Measurements from ENCODE around the gene SPEG.

GRCh38 chr2:219538504-219538951 lies 103.9 kb downstream of the SPEG start:
- TF ChIP-seq CTCF (IDR thresholded peaks at IDR 0.05) (no peak), HES2 (IDR thresholded peaks at IDR 0.05) (no peak), POLR2A (IDR thresholded peaks at IDR 0.05; ENCODE audit: low read length) (no peak; the same call in 1 of the 2 replicates), RFX5 (IDR thresholded peaks at IDR 0.05) (no peak), BHLHE40 (IDR thresholded peaks at IDR 0.05; ENCODE audit: low read depth, low read length) (no peak), RAD21 (conservative IDR thresholded peaks at IDR 0.05 in 1 of 2, IDR thresholded peaks at IDR 0.05 in 1 of 2) (no peak), CBX2 (IDR thresholded peaks at IDR 0.05; ENCODE audit: borderline replicate concordance, low read depth) (no peak), MAX (IDR thresholded peaks at IDR 0.05) (no peak), EP300 (IDR thresholded peaks at IDR 0.05) (no peak), KDM5A (IDR thresholded peaks at IDR 0.05) (no peak), CHD4 (IDR thresholded peaks at IDR 0.05; ENCODE audit: borderline replicate concordance) (no peak)

All from A549 (cell line).